Measurements from ENCODE around the gene RFNG. TPM values are rescaled to one million over a fixed set of nuclear protein-coding genes. Genes with fewer than 3 reads are reported as not detected.
A peak's percentile ranks its signal among the peaks of the same experiment; 100 is the strongest.

Gene RFNG
- total and polyA plus RNA-seq, 2 of the 13 experiments (the other 11 are each of a cell fraction or from before 2014, with no cell fraction given) = 61.4 to 64.0 TPM

DNA sequence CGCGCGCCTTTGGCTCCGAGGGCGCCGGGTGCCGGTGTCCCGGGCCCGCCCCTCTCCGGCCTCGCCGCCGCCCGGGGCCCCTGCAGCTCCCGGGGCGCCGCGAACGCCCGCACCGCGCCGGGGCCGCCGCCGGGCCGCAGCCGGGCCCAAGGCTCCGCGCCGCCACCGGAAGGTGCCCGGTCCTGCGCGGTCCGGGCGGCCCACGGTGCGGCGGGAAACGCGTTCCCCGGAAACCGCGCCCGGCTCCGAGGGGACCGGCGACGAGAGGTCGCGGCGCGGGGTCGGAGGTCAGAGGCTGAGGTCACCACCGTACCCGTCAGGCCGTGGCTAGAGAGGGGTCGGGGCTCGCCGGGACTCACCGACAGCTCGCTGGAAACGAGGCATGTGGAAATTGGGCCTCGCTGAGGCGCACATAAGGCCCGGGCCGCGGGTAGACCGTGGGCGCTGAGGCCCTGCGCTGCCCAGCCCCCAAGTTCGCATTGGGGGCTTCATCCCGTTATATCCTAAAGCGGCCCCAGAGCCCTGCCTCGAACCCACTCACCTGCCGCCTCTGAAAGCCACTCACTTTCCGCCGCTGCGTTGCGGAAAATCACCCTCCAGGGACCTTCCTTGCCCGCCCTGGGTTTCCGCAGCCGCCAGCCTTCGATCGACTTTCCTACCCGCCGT is 14.2 kb upstream of the RFNG start, which contains the start of gene DUS1L (continued):
- TF ChIP-seq, protein P1, sequence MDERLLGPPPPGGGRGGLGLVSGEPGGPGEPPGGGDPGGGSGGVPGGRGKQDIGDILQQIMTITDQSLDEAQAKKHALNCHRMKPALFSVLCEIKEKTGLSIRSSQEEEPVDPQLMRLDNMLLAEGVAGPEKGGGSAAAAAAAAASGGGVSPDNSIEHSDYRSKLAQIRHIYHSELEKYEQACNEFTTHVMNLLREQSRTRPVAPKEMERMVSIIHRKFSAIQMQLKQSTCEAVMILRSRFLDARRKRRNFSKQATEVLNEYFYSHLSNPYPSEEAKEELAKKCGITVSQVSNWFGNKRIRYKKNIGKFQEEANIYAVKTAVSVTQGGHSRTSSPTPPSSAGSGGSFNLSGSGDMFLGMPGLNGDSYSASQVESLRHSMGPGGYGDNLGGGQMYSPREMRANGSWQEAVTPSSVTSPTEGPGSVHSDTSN (CRISPR knock-in tag; IDR thresholded peaks at IDR 0.05) = no peak
- TF ChIP-seq PRMT3 (CRISPR knock-in tag; IDR thresholded peaks at IDR 0.05; ENCODE audit: borderline replicate concordance, low read depth) (no peak), DNMT3B (CRISPR knock-in tag; conservative IDR thresholded peaks at IDR 0.05) (no peak), PHF5A (CRISPR knock-in tag; IDR thresholded peaks at IDR 0.05; ENCODE audit: low read depth, unreplicated experiment) (peak; percentile 69), HOXA5 (CRISPR knock-in tag; IDR thresholded peaks at IDR 0.05) (0 out of 2 replicates have a peak, but pooled peaks have one; percentile 59), ZNF567 (CRISPR knock-in tag; IDR thresholded peaks at IDR 0.05; ENCODE audit: borderline replicate concordance) (peak; percentile 89; the same call in 1 of the 2 replicates), NR2F1 (CRISPR knock-in tag; IDR thresholded peaks at IDR 0.05) (peak; percentile 100), ZNF761 (CRISPR knock-in tag; conservative IDR thresholded peaks at IDR 0.05) (peak; percentile 70; the same call in 1 of the 2 replicates), ETV5 (CRISPR knock-in tag; IDR thresholded peaks at IDR 0.05; ENCODE audit: borderline replicate concordance) (peak; percentile 83), ZNF558 (CRISPR knock-in tag; IDR thresholded peaks at IDR 0.05; ENCODE audit: borderline replicate concordance) (no peak; the same call in 1 of the 2 replicates), PHB2 (IDR thresholded peaks at IDR 0.05; ENCODE audit: partially characterized antibody) (no peak), POLR2AphosphoS5 (IDR thresholded peaks at IDR 0.05; ENCODE audit: low read depth, low read length) (no peak), ZNF101 (CRISPR knock-in tag; IDR thresholded peaks at IDR 0.05; ENCODE audit: borderline replicate concordance, low read depth) (0 out of 2 replicates have a peak, but pooled peaks have one; percentile 53), MEIS2 (CRISPR knock-in tag; IDR thresholded peaks at IDR 0.05) (peak; percentile 93), ZNF138 (CRISPR knock-in tag; IDR thresholded peaks at IDR 0.05; ENCODE audit: low read depth) (peak; percentile 96), SIN3A (IDR thresholded peaks at IDR 0.05; ENCODE audit: borderline replicate concordance, low read depth, low read length) (peak; percentile 46; the same call in 1 of the 2 replicates)
- TF ChIP-seq, protein P2, sequence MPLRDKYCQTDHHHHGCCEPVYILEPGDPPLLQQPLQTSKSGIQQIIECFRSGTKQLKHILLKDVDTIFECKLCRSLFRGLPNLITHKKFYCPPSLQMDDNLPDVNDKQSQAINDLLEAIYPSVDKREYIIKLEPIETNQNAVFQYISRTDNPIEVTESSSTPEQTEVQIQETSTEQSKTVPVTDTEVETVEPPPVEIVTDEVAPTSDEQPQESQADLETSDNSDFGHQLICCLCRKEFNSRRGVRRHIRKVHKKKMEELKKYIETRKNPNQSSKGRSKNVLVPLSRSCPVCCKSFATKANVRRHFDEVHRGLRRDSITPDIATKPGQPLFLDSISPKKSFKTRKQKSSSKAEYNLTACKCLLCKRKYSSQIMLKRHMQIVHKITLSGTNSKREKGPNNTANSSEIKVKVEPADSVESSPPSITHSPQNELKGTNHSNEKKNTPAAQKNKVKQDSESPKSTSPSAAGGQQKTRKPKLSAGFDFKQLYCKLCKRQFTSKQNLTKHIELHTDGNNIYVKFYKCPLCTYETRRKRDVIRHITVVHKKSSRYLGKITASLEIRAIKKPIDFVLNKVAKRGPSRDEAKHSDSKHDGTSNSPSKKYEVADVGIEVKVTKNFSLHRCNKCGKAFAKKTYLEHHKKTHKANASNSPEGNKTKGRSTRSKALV (CRISPR knock-in tag; IDR thresholded peaks at IDR 0.05) = no peak
- TF ChIP-seq, protein P3, sequence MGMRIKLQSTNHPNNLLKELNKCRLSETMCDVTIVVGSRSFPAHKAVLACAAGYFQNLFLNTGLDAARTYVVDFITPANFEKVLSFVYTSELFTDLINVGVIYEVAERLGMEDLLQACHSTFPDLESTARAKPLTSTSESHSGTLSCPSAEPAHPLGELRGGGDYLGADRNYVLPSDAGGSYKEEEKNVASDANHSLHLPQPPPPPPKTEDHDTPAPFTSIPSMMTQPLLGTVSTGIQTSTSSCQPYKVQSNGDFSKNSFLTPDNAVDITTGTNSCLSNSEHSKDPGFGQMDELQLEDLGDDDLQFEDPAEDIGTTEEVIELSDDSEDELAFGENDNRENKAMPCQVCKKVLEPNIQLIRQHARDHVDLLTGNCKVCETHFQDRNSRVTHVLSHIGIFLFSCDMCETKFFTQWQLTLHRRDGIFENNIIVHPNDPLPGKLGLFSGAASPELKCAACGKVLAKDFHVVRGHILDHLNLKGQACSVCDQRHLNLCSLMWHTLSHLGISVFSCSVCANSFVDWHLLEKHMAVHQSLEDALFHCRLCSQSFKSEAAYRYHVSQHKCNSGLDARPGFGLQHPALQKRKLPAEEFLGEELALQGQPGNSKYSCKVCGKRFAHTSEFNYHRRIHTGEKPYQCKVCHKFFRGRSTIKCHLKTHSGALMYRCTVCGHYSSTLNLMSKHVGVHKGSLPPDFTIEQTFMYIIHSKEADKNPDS (CRISPR knock-in tag; IDR thresholded peaks at IDR 0.05) = peak; percentile 56; the same call in 1 of the 2 replicates
- TF ChIP-seq, protein P4, sequence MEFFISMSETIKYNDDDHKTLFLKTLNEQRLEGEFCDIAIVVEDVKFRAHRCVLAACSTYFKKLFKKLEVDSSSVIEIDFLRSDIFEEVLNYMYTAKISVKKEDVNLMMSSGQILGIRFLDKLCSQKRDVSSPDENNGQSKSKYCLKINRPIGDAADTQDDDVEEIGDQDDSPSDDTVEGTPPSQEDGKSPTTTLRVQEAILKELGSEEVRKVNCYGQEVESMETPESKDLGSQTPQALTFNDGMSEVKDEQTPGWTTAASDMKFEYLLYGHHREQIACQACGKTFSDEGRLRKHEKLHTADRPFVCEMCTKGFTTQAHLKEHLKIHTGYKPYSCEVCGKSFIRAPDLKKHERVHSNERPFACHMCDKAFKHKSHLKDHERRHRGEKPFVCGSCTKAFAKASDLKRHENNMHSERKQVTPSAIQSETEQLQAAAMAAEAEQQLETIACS (CRISPR knock-in tag; IDR thresholded peaks at IDR 0.05) = peak; percentile 68
- TF ChIP-seq, protein P5, sequence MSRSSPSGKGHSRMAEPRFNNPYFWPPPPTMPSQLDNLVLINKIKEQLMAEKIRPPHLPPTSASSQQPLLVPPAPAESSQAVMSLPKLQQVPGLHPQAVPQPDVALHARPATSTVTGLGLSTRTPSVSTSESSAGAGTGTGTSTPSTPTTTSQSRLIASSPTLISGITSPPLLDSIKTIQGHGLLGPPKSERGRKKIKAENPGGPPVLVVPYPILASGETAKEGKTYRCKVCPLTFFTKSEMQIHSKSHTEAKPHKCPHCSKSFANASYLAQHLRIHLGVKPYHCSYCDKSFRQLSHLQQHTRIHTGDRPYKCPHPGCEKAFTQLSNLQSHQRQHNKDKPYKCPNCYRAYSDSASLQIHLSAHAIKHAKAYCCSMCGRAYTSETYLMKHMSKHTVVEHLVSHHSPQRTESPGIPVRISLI (CRISPR knock-in tag; IDR thresholded peaks at IDR 0.05; ENCODE audit: borderline replicate concordance) = peak; percentile 68
